Measurements from ENCODE around the gene DNAI1. TPM values are rescaled to one million over a fixed set of nuclear protein-coding genes. Genes with fewer than 3 reads are reported as not detected.

DNAI1 gene
- total and polyA plus RNA-seq, 12 donors = 0.09 to 0.28 (median 0.18) TPM; not detected in 9

DNA sequence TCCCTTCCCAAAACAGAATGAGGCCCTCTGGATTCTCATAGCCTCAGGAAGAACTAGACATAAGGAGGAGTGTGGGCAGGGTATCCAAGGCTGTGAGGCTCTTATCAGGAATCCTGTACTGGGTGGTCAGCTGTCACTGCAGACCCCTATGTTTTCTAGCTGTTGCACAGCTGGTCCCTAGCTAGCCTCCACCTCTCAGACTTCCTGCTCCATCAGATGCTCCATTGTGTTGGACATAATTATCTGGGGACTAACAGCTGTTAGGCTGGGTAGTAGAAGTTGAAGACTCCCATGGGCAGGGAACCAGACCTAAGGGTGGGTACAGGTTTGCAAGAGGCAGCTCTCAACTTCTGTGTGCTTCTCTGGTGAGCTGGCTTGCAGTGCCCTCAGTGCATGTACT lies 18.6 kb upstream of the DNAI1 start:
- Histone ChIP-seq H3K36me3 (peaks cover 0 to 23% (median 0%) of the 10 kb centered on the region in 9 donors), H3K27ac (peak overlapping the region in 2 of 10 donors; percentile 7 to 87), H3K4me1 (peaks cover 5 to 76% (median 57%) of the 10 kb centered on the region in 9 donors), H3K4me3 (no peak overlapping the region), H3K27me3 (no peaks in the 10 kb centered on the region), H3K9me3 (no peaks in the 10 kb centered on the region)
- no peak for DNase-seq
- TF ChIP-seq, protein P1, sequence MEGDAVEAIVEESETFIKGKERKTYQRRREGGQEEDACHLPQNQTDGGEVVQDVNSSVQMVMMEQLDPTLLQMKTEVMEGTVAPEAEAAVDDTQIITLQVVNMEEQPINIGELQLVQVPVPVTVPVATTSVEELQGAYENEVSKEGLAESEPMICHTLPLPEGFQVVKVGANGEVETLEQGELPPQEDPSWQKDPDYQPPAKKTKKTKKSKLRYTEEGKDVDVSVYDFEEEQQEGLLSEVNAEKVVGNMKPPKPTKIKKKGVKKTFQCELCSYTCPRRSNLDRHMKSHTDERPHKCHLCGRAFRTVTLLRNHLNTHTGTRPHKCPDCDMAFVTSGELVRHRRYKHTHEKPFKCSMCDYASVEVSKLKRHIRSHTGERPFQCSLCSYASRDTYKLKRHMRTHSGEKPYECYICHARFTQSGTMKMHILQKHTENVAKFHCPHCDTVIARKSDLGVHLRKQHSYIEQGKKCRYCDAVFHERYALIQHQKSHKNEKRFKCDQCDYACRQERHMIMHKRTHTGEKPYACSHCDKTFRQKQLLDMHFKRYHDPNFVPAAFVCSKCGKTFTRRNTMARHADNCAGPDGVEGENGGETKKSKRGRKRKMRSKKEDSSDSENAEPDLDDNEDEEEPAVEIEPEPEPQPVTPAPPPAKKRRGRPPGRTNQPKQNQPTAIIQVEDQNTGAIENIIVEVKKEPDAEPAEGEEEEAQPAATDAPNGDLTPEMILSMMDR (IDR thresholded peaks at IDR 0.05) = no peak
- intact Hi-C loops (cut with DNase I) = loop anchor here in 2 of 10 donors (2.0 to 10.0 kb wide), 2 partner anchors 61 to 155 kb away; no protein-coding TSS in a partner anchor
- ATAC-seq = peak in 2 of 8 donors; percentile 8 to 10

- Histone ChIP-seq H3K27me3 (no peaks in the 10 kb centered on the region), H3K4me1 (peaks cover 5 to 87% (median 70%) of the 10 kb centered on the region in 9 donors)
Observed at GRCh38 chr9:34442770-34443169, 15.8 kb upstream of the DNAI1 start.

GRCh38 chr9:34443533-34443932 lies 15.1 kb upstream of the DNAI1 start:
- Histone ChIP-seq H3K4me1 (peaks cover 5 to 93% (median 75%) of the 10 kb centered on the region in 9 donors), H3K9me3 (no peaks in the 10 kb centered on the region), H3K36me3 (peaks cover 0 to 9% (median 0%) of the 10 kb centered on the region in 9 donors), H3K27ac (peak overlapping the region in 2 of 10 donors; percentile 6 to 45), H3K27me3 (no peaks in the 10 kb centered on the region), H3K4me3 (no peak overlapping the region)
- intact Hi-C loops (cut with DNase I) = loop anchor here in 1 of 10 donors (10.0 kb wide), 1 partner anchor 151 kb away; no protein-coding TSS in a partner anchor
- TF ChIP-seq, protein P1 (IDR thresholded peaks at IDR 0.05) = no peak
- no peak for DNase-seq
- ATAC-seq = no peak
- 62 to 71% methylated on average over 2 of the region's 2 CpGs for WGBS, 2 donors

More at GRCh38 chr9:34442770-34443169, 15.8 kb upstream of the DNAI1 start:
- H3K27ac ChIP-seq = peak overlapping the region in 1 of 10 donors; percentile 65
- DNase-seq (no peak), ATAC-seq (no peak)
- no peaks in the 10 kb centered on the region for H3K9me3 ChIP-seq
- WGBS, 2 donors = 97 to 98% methylated on average over 1 of the region's 1 CpG
- peaks cover 0 to 16% (median 0%) of the 10 kb centered on the region in 9 donors for H3K36me3 ChIP-seq
- TF ChIP-seq, protein P1 (IDR thresholded peaks at IDR 0.05) = no peak
- intact Hi-C loops (cut with DNase I) = loop anchor here in 1 of 10 donors (10.0 kb wide), 1 partner anchor 152 kb away; no protein-coding TSS in a partner anchor
- H3K4me3 ChIP-seq = no peak overlapping the region

- H3K27me3 ChIP-seq = no peaks in the 10 kb centered on the region
- H3K4me1 ChIP-seq = peaks cover 5 to 97% (median 77%) of the 10 kb centered on the region in 9 donors
- H3K27ac ChIP-seq = peak overlapping the region in 3 of 10 donors; percentile 6 to 45 (median 7)
- intact Hi-C loops (cut with DNase I) = loop anchor here in 1 of 10 donors (10.0 kb wide), 1 partner anchor 151 kb away; no protein-coding TSS in a partner anchor
- TF ChIP-seq, protein P1 (IDR thresholded peaks at IDR 0.05) = no peak
- no peak for ATAC-seq
- H3K4me3 ChIP-seq = no peak overlapping the region
- H3K36me3 ChIP-seq = peaks cover 0 to 5% (median 0%) of the 10 kb centered on the region in 9 donors
- no peaks in the 10 kb centered on the region for H3K9me3 ChIP-seq
- no peak for DNase-seq
Observed at GRCh38 chr9:34443976-34444375, 14.6 kb upstream of the DNAI1 start.

Measured in heart right ventricle (tissue), 16 donors.